ENCODE measurements around the gene RBM14.
"Not testable (repeated sequence)": the region's sequence is repeated elsewhere in the genome, so short reads cannot be mapped to it uniquely, and the experiment has no call there.

Gene RBM14

DNA sequence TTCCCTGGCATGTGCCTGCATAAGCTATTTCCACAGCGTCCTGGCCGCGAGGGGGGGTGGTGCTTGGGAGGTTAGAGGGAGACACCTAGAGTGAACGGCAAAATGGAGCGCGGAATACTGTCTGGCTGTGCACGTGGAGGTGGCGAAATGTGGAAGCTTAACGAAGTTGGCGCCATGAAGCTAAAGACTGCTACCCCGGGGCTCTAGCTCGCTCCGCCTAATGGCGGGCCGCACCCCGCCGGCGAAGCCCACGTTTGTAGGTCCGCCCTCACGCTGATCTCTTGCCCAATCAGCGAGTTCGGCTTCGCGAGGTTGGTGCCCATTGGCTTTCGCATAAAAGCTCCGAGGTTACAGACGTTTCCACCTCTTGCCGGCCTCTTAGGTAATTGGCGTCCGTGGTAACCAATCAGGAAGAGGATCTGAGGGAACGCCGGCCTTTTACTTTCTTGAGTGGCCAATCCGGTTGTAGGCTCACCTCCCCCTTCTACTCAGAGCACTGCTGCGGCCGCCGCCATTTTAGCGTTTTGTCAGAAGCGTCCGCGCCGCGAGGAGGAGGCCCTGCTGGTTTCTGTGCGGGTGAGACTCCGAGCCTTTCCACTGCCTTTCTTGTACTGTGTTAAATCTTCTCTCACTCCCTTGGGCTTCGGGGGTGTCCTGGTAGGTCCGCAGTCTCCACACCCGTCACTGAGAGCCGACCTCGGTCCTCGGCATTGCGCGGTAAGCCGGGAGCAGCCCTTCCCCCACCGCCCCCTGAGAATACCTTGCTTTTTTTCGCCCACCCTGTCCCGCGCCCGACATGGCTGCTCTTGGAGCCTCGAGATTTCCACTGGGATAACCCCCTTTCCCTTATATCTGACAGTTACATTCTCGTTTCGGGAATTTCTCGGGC, 22.0 kb downstream of the RBM14 start, which contains the start of gene RBM4:
TSS of gene RBM4 (plus strand) at position 527 of the 889 bp plus-strand sequence. CDS start 1,009 bp downstream, outside the sequence.
- peak; percentile 98 for DNase-seq

DNA sequence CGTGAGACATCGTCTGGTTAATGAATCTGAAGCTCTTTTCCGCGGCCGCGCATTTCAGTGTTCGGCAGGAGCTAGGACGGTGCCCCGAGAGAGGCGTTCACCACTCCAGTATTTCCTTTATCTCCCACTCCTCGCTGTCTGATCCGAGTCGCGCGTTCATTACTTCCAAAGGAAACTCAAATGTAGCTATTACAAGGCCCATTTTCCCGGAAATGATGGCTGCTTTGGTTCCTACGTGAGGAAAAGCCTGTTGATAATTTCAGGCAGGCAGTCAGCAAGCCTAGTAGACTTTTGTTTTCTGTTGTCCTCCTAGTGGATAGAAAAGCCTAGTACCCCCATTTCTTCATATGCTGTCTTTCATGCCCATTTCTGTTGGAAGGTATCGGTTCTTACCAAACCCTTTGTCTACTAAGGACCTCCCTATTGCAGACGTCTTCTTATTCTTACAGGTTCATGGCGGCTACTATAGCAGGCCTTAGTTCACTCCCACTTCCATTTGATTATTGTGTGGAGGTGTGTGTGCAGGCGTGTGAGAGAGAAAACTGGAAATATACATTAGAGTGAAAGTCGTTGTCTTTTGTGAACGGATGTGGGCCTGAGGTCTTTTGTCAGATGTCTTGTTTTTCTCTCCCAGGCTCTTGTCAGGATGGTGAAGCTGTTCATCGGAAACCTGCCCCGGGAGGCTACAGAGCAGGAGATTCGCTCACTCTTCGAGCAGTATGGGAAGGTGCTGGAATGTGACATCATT, 22.8 kb downstream of the RBM14 start:
- no peak for DNase-seq

DNA sequence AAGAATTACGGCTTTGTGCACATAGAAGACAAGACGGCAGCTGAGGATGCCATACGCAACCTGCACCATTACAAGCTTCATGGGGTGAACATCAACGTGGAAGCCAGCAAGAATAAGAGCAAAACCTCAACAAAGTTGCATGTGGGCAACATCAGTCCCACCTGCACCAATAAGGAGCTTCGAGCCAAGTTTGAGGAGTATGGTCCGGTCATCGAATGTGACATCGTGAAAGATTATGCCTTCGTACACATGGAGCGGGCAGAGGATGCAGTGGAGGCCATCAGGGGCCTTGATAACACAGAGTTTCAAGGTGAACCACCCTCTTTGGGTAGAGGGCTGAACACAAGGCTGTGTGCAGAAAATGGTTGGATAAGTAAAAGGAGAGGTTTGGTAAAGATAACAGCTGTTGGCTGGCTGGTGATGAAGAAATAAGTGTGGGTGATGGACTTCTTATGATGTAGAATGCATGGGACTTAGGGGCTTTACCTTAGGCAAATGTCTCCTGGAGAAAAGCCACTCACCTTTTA, 23.4 kb downstream of the RBM14 start:
- DNase-seq: not testable (repeated sequence)

DNA sequence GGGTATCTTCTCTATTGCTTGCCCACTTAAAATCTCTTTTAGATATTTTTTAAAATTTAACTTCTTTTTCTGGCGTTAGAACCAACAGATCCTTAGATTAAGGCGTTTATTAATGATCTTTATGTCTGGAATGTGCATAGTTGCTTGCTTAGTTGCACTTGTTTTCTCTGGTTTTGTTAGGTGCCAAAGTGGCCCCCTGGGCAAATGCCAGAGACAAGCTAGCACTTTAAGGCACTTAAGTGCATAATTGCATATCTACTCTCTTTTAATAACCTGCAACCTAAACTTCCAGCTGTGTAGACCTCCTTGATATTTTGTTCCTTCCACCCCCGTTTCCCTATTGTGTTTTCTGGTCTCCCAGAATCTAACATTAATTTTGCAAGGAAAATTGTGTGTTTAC, 25.4 kb downstream of the RBM14 start:
- no peak for DNase-seq

DNA sequence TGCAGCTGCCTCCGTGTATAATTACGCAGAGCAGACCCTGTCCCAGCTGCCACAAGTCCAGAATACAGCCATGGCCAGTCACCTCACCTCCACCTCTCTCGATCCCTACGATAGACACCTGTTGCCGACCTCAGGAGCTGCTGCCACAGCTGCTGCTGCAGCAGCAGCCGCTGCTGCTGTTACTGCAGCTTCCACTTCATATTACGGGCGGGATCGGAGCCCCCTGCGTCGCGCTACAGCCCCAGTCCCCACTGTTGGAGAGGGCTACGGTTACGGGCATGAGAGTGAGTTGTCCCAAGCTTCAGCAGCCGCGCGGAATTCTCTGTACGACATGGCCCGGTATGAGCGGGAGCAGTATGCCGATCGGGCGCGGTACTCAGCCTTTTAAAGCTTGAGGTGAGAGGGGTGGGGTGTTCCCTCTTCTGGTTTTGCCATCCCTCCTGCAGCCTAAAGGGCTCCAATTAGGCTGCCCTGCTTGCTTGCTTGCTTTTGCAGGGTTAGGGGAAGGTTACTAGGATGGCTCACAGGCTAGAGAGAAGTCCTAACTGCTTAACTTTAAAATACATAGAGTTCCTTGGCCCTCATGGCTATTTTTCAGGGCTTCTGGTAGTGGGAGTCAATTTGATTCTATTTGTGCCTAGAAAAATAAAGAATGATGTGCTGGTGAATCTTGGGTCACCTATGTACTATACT, 27.5 kb downstream of the RBM14 start:
- no peak for DNase-seq

DNA sequence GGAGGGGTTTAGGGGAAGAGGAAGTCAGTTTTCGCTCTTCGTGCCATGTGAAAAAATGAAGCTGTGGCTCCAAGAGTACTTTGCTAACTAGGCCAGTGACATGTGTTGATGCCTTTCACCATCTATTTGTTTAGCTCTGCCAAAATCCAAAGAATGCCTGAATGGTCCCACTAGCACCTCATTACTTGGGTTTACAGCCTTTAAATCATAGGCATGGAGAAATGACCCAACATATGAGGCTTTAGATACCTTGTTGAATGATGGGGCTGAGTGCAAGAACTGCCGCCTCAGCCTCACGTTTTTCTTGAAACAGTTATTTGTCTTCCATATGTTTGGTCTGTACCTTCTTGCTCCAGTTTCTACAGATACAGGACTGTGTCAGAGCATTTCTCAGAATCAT, 30.4 kb downstream of the RBM14 start:
- DNase-seq: no peak

DNA sequence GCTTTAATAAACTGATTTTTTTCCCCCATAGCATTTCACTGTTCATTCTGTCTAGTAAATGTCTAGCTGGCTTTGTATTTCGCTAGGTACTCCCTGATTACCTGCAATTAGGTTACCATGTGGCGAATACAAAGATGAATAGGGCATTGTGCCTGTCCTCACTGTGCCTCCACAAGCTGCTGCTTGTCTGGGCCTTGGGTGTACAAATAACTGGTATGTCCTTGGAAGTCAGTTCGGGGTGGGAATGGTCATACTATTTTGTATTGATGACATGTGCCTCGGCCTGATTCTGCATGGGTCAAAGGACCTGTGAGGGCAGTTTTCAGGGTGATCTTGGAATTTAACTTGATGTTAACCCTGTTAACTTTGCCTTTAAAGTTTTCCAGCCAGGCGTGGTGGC, 33.5 kb downstream of the RBM14 start:
- DNase-seq: no peak

DNA sequence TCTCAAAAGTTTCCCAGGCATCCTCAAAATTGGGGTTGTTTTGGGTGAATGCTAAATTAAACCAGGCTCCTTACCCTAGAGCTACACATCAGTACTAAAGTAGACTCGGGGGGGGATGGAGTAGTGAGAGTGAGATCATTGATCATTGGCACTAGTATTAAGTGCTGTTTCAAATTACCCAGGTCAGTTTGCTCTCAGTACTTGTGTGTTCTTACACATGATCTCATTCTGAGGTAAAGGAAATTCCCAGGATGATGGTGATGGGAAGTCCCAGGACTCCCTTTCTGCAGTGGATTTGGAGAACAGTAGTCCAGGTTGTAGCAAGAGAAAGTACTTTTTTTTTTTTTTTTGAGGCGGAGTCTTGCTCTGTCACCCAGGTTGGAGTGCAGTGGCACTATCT, 34.6 kb downstream of the RBM14 start:
- no peak for DNase-seq

DNA sequence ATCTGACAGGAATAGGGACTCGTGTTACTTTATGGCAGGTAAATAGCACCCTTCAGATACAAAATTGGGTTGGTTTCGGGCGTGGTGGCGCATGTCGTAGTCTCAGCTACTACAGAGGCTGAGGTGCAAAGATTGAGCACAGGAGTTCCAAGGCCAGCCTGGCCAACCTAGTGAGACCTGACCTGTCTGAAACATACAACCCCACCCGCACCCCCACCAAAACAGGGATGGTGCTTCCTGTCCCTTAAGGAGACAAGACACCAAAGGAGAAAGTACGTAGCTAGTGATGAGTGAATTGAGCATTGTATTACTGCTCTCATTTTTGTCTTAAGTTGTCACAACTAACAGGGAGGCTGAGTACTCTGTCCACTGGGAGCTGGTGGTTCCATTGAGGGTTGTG, 36.2 kb downstream of the RBM14 start:
- no peak for DNase-seq

DNA sequence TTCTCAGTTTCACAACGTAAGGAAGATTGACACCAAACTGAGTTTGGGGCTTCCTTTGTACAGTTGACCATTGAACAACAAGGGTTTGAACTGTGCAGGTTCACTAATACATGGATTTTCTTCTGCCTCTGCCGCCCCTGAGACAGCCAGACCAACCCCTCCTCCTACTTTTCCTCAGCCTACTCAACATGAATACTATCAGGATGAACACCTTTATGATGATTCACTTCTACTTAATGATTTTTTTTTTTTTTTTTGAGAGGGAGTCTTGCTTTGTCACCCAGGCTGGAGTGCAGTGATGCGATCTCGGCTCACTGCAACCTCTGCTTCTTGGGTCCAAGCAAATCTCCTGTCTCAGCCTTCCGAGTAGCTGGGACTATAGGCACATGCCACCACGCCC, 36.7 kb downstream of the RBM14 start:
- DNase-seq: no peak

DNA sequence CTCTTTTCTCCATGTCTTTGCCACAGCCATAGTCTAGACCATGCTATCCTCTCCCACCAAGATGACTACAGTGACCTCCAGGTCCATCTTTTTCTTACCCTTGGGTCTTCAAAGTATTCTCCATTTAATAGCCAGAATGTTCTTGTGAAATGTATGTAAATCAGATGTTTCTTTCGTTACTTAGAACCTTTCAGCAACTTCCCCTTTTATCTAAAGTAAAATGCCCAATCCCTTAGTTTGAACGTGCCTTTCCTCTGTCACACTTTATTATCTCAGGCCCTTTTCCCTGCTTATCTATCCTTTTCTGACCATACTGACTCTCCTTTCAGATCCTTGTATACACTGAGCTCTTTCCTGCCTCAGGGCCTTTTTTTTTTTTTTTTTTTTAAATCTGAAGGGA, 43.3 kb downstream of the RBM14 start:
- DNase-seq: no peak

DNA sequence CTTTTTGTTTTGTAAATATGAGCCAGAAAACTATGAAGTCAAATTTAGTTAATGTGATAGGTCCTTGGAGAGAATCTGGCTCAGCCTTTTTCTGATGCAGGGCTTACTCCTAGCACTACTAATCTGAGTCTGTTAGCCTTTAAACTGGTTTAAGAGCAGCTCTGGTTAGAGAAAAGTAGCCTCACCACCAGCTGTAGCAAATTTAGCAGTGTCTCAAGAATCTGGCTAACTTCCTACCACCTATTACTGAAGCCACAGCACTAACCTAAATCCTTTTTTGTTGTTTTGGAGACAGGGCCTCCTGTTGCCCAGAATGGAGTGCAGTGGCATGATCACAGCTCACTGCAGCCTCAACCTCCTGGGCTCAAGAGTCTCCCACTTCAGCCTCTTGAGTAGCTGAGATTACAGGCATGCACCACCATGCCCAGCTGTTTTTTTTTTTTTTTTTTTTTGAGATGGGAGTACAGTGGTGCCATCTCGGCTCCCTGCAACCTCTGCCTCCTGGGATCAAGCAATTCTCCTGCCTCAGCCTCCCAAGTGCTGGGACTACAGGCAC, 47.4 kb downstream of the RBM14 start:
- DNase-seq: no peak

DNA sequence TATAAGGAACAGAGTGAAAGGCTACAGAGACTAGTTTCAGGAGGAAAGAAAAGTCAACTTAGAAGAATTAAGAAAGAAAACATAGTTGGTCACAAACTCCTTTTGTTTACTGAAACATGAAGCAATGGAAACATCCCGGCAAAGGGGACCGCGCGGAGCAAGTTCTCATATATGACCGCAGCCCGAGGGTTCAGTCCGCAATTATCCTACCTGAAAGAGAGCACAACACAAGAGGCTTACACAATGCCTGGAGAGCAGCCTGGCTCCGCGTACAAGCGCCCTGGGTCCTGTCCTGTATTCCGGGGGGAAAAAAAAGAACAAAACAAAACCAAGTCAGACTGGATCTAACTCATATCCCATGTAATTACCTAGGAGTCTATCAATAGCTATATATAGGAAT, 48.9 kb downstream of the RBM14 start:
- no peak for DNase-seq

DNA sequence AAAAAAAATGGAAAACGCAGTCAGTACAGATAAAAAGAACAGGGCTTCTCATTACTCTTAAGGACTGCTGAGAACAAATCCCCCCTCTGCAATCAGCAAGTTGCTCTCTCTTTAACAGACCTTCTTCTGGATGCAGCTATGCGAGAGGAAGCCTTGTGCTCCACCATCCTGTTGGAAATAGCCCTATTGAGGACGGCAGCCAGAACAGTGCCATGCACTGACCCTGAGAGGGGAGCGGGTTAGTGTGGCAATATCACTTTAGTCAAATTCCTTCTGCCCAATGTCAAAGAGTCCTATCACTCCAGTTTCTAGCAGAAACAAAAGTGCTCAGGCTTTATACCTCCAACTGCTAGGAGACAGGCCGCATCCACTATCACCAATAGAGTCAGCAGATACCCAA, 54.4 kb downstream of the RBM14 start:
- DNase-seq: no peak

DNA sequence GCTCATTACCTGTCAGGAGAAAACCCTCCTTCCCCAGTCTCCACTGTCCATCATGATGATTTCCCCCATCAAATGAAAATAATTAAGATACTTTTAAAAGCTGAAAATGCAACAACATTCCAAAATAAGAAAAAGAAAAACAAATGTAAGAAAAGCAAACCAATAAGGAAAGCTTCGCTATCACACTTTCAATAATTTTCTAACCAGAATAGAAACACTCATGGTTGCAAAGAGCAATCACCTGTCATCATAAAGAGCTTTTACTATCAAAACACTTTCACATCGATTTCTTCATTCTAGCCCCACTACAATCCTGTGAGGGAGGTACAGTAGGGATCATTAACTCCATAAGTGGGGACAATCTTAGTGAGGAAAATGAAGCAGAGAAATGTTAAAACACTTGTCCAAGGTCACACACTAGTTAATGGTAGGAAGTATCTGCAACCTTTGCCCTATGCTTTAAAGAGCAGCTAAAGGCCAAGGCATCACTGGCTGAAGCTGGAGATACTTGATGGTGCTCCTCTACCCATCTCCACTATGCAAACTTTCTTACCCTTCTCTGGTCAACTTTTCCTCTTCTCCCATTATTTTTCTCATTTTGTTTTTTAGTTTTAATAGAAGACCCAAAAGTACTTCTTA, 58.7 kb downstream of the RBM14 start:
- DNase-seq: no peak

DNA sequence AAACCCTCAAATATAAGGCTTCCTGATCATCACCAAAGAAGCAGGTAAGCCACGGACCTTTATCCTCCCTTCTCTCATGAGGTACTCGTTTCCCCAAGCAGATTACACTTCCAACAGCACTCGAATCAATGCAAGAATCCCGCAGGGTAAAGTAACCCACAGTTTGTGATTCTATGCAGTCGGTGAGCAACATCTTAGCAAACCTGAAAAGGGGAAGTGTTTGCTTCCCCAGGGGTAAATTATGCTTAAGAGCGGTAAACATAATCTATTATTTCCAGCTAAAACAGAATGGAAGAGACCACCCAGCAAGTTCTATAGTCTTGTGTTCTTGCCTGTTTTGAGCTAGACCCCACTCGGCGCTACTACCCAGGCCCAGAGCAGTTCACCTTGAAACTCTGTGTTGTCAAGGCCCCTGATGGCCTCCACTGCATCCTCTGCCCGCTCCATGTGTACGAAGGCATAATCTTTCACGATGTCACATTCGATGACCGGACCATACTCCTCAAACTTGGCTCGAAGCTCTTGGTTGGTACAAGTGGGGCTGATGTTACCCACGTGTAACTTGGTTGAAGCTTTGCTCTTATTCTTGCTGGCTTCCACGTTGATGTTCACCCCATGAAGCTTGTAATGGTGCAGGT, 60.0 kb downstream of the RBM14 start:
- DNase-seq: no peak

All from NCI-H1436 treated with DMSO at 0.1 percent for 48 hours (cell line).